GM12878 (cell line): ENCODE results near the gene FICD. TPM values are rescaled to one million over a fixed set of nuclear protein-coding genes. Genes with fewer than 3 reads are reported as not detected.

Source experiments
- BMI1 ChIP-seq: fragments of 450-650 bp; IDR thresholded peaks from 2 replicates; pipeline ENCODE4 v1.6.1; 2016; ENCODE audit warnings: mild to moderate bottlenecking, moderate library complexity, borderline replicate concordance
- CEBPZ ChIP-seq: fragments of 150-350 bp; IDR thresholded peaks from 2 replicates; pipeline ENCODE4 v1.6.1; 2016; ENCODE audit warnings: low read depth, low read length
- CHD4 ChIP-seq: fragments of 200-600 bp; sonication (generic); IDR thresholded peaks from 2 replicates; pipeline ENCODE4 v1.6.1; 2016; ENCODE audit warnings: mild to moderate bottlenecking
- CUX1 ChIP-seq: IDR thresholded peaks from 2 replicates; pipeline ENCODE4 v1.6.1; 2012; ENCODE audit warnings: improper control_type of control experiment, low read depth, low read length; ENCODE audit not compliant: insufficient replicate concordance
- FOS ChIP-seq: IDR thresholded peaks from 3 replicates; pipeline ENCODE4 v1.6.1; 2011; ENCODE audit warnings: borderline replicate concordance; ENCODE audit not compliant: insufficient read length; ENCODE audit errors: extremely low read depth
- JUNB ChIP-seq: IDR thresholded peaks from 2 replicates; pipeline ENCODE4 v1.6.1; 2016; ENCODE audit warnings: antibody characterized with exemption, mild to moderate bottlenecking
- MYB ChIP-seq: fragments of 150-350 bp; IDR thresholded peaks from 2 replicates; pipeline ENCODE4 v1.6.1; 2014; ENCODE audit warnings: mild to moderate bottlenecking, low read depth, low read length, borderline replicate concordance
- SIX5 ChIP-seq: IDR thresholded peaks from 2 replicates; pipeline ENCODE4 v1.6.1; 2011; ENCODE audit warnings: mild to moderate bottlenecking, low read depth, low read length, moderate library complexity; ENCODE audit not compliant: severe bottlenecking
- SREBF1 ChIP-seq: IDR thresholded peaks from 2 replicates; pipeline ENCODE4 v1.6.1; 2012; ENCODE audit warnings: mild to moderate bottlenecking, low read length
- TCF12 ChIP-seq: IDR thresholded peaks from 2 replicates; pipeline ENCODE4 v1.6.1; 2011; ENCODE audit warnings: low read depth, mild to moderate bottlenecking, low read length
- ZBTB11 ChIP-seq: fragments of 450-650 bp; formaldehyde crosslinking; IDR thresholded peaks from 2 replicates; pipeline ENCODE4 v1.5.0; 2022; ENCODE audit warnings: mild to moderate bottlenecking, missing genetic modification characterization
- ZBTB40 ChIP-seq: fragments of 450-650 bp; IDR thresholded peaks from 2 replicates; pipeline ENCODE4 v1.6.1; 2016; ENCODE audit warnings: mild to moderate bottlenecking, moderate library complexity, borderline replicate concordance
- polyA plus RNA-seq, 11 experiments: library from polyadenylated mRNA; depleted of rRNA in 4 of 11; unstranded in 6 of 11; stranded (reverse) in 5 of 11; fragments of >200 nt; fragmentation: Nextera tagmentation in 4 of 11; fragmentation: Illumina TruSeq in 1 of 11; extraction: Ambion mirVana in 4 of 11; extraction: Trizol in 1 of 11; gene quantifications; 1 replicate in 1 of 11; 2 replicates in 10 of 11; pipeline versions ENCODE4 v1.2.1 to v1.2.3, GENCODE V29; 2011 to 2016; ENCODE audit warnings: inconsistent platforms in 2 of 11, missing spikeins in 2 of 11, low read depth in 1 of 11
- total RNA-seq, 4 experiments: library from RNA; depleted of rRNA in 3 of 4; stranded (reverse); fragments of >200 nt in 3 of 4; fragmentation: Illumina TruSeq in 1 of 4; extraction: Trizol in 1 of 4; gene quantifications; 2 replicates each; pipeline versions ENCODE4 v1.2.1 to v1.2.3, GENCODE V29; 2013 to 2021

FICD gene
- total and polyA plus RNA-seq, 10 of the 15 experiments (the other 5 are each of a cell fraction or from before 2014, with no cell fraction given): 1.1 to 9.4 (median 4.3) TPM

GRCh38 chr12:108568338-108569154, 53.5 kb downstream of the FICD start (continued):
- TF ChIP-seq CEBPZ: no peak
- no peak for TF ChIP-seq SREBF1
- no peak for TF ChIP-seq FOS
- TF ChIP-seq CHD4: no peak
- TF ChIP-seq MYB: peak; percentile 39; the same call in 1 of the 2 replicates
- peak; percentile 98 for TF ChIP-seq JUNB
- TF ChIP-seq BMI1: peak; percentile 91
- peak; percentile 8 for TF ChIP-seq SIX5
- peak; percentile 93 for TF ChIP-seq CUX1
- TF ChIP-seq ZBTB40: no peak; the same call in 1 of the 2 replicates
- TF ChIP-seq TCF12: peak; percentile 100
- TF ChIP-seq ZBTB11: no peak
